ENCODE results near the gene ALCAM.

DNA sequence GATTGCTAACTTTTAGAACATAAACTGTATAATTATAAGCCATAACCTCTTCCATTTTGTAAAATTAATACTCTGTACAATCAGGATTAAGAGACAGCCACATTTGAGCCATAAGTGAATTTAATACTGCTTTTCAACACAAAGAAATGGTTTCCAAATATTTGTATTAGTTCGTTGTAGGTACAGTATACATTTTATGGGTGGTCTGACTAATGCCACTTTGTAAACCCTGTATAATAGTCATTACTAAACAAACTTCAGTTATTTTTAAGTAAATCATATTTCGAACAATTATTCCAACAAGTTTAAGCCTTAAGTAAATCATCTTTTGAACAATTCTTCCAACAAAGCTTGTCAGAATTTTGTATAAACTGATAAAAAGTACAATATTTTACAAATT lies 11.0 kb downstream of the ALCAM start:
- TF ChIP-seq, protein P1, sequence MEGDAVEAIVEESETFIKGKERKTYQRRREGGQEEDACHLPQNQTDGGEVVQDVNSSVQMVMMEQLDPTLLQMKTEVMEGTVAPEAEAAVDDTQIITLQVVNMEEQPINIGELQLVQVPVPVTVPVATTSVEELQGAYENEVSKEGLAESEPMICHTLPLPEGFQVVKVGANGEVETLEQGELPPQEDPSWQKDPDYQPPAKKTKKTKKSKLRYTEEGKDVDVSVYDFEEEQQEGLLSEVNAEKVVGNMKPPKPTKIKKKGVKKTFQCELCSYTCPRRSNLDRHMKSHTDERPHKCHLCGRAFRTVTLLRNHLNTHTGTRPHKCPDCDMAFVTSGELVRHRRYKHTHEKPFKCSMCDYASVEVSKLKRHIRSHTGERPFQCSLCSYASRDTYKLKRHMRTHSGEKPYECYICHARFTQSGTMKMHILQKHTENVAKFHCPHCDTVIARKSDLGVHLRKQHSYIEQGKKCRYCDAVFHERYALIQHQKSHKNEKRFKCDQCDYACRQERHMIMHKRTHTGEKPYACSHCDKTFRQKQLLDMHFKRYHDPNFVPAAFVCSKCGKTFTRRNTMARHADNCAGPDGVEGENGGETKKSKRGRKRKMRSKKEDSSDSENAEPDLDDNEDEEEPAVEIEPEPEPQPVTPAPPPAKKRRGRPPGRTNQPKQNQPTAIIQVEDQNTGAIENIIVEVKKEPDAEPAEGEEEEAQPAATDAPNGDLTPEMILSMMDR (IDR thresholded peaks at IDR 0.05) = no peak
- TF ChIP-seq EZH2 (IDR thresholded peaks at IDR 0.05) = no peak
